Colonic mucosa (tissue), 4 donors: ENCODE measurements around the gene RBM47. TPM values are rescaled to one million over a fixed set of nuclear protein-coding genes. Genes with fewer than 3 reads are reported as not detected.

Experiments used
- DNase-seq: peaks from one replicate; pipeline ENCODE4 v3.0.0-alpha.2; 2020
- H3K27ac ChIP-seq: fragments of 200-600 bp; one replicate; pipeline ENCODE4 v1.8.0; 2021
- H3K27me3 ChIP-seq: fragments of 200-600 bp; one replicate; pipeline ENCODE4 v1.8.0; 2021
- H3K36me3 ChIP-seq: fragments of 200-600 bp; one replicate; pipeline ENCODE4 v1.8.0; 2021
- H3K4me1 ChIP-seq: fragments of 200-600 bp; one replicate; pipeline ENCODE4 v1.8.0; 2021; ENCODE audit warnings: mild to moderate bottlenecking
- H3K4me3 ChIP-seq: fragments of 200-600 bp; one replicate; pipeline ENCODE4 v1.8.0; 2021
- H3K9ac ChIP-seq, 2 donors: one replicate each; pipeline ENCODE4 v1.7.0; 2013; ENCODE audit warnings: control low read depth in 2 of 2, low read depth in 2 of 2, low read length in 2 of 2
- H3K9me3 ChIP-seq: fragments of 200-600 bp; one replicate; pipeline ENCODE4 v1.8.0; 2021
- CTCF ChIP-seq: fragments of 200-600 bp; IDR thresholded peaks from one replicate; pipeline ENCODE4 v1.8.0; 2022; ENCODE audit warnings: antibody characterized with exemption, mild to moderate bottlenecking
- intact Hi-C: fragments of 100-400 bp; cut with DNase I; formaldehyde crosslinking; loops from one replicate; pipeline ENCODE4 v1.14.1; 2022
- total RNA-seq, 2 donors: library from RNA; stranded (reverse); fragmentation: NEBNext Ultra II Directional in 1 of 2; extraction: Animal tissue kit (Norgen Biotek cat#: 25700) in 1 of 2; gene quantifications; one replicate each; pipeline ENCODE4 v1.2.1, GENCODE V29; 2021
- donor health status: healthy.
- donor health status: DM: no; HTN: no; CAD: no.
- donor health status: DM: no; HTN: no; CAD: no.

RBM47 gene
- total RNA-seq, 2 donors from 2014 or later, result 279 to 281 TPM

- Histone ChIP-seq H3K36me3 (no peaks in the 10 kb centered on the region), H3K4me1 (no peaks in the 10 kb centered on the region), H3K9ac (no peak overlapping the region), H3K27me3 (no peaks in the 10 kb centered on the region), H3K4me3 (no peak overlapping the region), H3K9me3 (no peaks in the 10 kb centered on the region), H3K27ac (no peak overlapping the region)
- no peak for TF ChIP-seq CTCF
- intact Hi-C loops, result no loop called here
- no peak for DNase-seq
These were observed 15.6 kb downstream of the RBM47 start for GRCh38 chr4:40614031-40614430.

- no peak for DNase-seq
- no peak overlapping the region for H3K4me3 ChIP-seq
- no peaks in the 10 kb centered on the region for H3K9me3 ChIP-seq
- H3K9ac ChIP-seq, result no peak overlapping the region
- no peaks in the 10 kb centered on the region for H3K36me3 ChIP-seq
- H3K4me1 ChIP-seq, result no peaks in the 10 kb centered on the region
- intact Hi-C loops, result no loop called here
- no peak for TF ChIP-seq CTCF
- no peaks in the 10 kb centered on the region for H3K27me3 ChIP-seq
- no peak overlapping the region for H3K27ac ChIP-seq
These were observed 16.2 kb downstream of the RBM47 start for GRCh38 chr4:40613456-40613855.

DNA sequence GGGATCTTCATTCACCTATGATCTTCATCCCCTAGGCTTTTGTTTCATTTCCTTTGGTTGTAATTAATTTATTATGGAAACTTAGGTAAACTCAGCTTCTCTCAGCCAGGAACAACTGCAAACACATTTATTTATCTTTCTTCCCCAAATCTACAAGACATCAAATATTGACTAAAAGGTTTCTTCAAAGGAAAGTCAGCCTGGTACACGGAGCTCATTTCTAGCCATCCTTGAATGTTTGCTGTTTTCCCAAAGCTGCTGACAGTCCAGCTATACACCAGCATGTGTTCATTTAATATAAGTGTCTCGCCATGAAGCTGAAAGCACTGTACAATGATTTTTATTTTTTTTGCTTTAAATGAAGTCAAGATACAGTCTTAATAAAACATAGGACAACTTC, 16.8 kb downstream of the RBM47 start:
- Histone ChIP-seq H3K9ac (no peak overlapping the region), H3K27ac (no peak overlapping the region), H3K4me3 (no peak overlapping the region), H3K4me1 (no peaks in the 10 kb centered on the region), H3K27me3 (no peaks in the 10 kb centered on the region), H3K9me3 (no peaks in the 10 kb centered on the region), H3K36me3 (no peaks in the 10 kb centered on the region)
- no peak for TF ChIP-seq CTCF
- intact Hi-C loops, result no loop called here
- no peak for DNase-seq

DNA sequence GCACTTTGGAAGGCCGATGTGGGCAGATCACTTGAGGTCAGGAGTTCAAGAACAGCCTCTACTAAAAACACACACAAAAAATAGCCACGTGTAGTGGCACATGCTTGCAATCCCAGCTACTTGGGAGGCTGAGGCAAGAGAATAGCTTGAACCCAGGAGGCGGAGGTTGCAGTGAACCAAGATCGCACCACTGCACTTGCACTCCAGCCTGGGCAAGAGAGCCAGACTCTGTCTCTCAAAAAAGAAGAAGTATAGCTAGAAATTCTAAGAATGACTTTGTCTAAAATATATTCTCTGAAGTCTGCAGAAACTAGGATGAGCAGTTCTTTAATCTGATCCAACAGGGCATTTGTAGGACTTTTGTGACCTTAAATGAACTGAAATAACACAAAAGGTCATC, 17.4 kb downstream of the RBM47 start:
- no peaks in the 10 kb centered on the region for H3K36me3 ChIP-seq
- no peaks in the 10 kb centered on the region for H3K9me3 ChIP-seq
- H3K9ac ChIP-seq, result no peak overlapping the region
- H3K27ac ChIP-seq, result no peak overlapping the region
- no peak for DNase-seq
- TF ChIP-seq CTCF, result no peak
- H3K4me1 ChIP-seq, result no peaks in the 10 kb centered on the region
- intact Hi-C loops, result no loop called here
- H3K27me3 ChIP-seq, result no peaks in the 10 kb centered on the region
- H3K4me3 ChIP-seq, result no peak overlapping the region

- Histone ChIP-seq H3K27ac (no peak overlapping the region), H3K9ac (no peak overlapping the region), H3K4me3 (no peak overlapping the region), H3K36me3 (no peaks in the 10 kb centered on the region), H3K9me3 (no peaks in the 10 kb centered on the region), H3K4me1 (no peaks in the 10 kb centered on the region), H3K27me3 (no peaks in the 10 kb centered on the region)
- TF ChIP-seq CTCF, result no peak
- DNase-seq, result no peak
- intact Hi-C loops, result no loop called here
These were observed 21.0 kb downstream of the RBM47 start for GRCh38 chr4:40608628-40609027.

DNA sequence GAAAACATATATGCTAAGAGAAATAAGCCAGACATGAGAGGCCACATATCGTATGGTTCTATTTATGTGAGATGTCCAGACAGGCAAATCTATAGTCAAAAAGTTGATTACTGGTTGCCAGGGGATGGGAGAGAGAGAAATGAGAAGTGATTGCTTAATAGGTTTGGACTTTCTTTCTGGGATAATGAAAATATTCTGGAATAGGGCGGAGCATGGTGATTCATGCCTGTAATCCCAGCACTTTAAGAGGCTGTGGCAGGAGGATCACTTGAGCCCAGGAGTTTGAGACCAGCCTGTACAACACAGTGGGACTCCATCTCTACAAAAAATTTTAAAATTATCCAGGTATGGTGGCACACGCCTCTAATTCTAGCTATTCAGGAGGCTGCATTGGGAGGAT, 22.4 kb downstream of the RBM47 start:
- Histone ChIP-seq H3K4me3 (no peak overlapping the region), H3K9ac (no peak overlapping the region), H3K4me1 (no peaks in the 10 kb centered on the region), H3K36me3 (no peaks in the 10 kb centered on the region), H3K27ac (no peak overlapping the region), H3K9me3 (no peaks in the 10 kb centered on the region), H3K27me3 (no peaks in the 10 kb centered on the region)
- DNase-seq, result no peak
- TF ChIP-seq CTCF, result no peak
- intact Hi-C loops, result no loop called here
